Lower leg skin (tissue), 3 donors: ENCODE results near the gene ZRANB1.

Experiments
- POLR2A ChIP-seq, 2 donors: fragments of 450-650 bp; IDR thresholded peaks; one replicate each; pipeline ENCODE4 v1.6.1; 2016 to 2017; ENCODE audit warnings: antibody characterized with exemption in 2 of 2, mild to moderate bottlenecking in 1 of 2, moderate library complexity in 1 of 2
- TF ChIP-seq, protein P1 (sequence below), 3 donors: fragments of 450-650 bp; IDR thresholded peaks; one replicate each; pipeline ENCODE4 v1.5.1; 2016; ENCODE audit warnings: antibody characterized with exemption in 3 of 3, mild to moderate bottlenecking in 3 of 3, moderate library complexity in 2 of 3

GRCh38 chr10:124935946-124936345 lies 6.0 kb upstream of the ZRANB1 start:
- TF ChIP-seq, protein P1, sequence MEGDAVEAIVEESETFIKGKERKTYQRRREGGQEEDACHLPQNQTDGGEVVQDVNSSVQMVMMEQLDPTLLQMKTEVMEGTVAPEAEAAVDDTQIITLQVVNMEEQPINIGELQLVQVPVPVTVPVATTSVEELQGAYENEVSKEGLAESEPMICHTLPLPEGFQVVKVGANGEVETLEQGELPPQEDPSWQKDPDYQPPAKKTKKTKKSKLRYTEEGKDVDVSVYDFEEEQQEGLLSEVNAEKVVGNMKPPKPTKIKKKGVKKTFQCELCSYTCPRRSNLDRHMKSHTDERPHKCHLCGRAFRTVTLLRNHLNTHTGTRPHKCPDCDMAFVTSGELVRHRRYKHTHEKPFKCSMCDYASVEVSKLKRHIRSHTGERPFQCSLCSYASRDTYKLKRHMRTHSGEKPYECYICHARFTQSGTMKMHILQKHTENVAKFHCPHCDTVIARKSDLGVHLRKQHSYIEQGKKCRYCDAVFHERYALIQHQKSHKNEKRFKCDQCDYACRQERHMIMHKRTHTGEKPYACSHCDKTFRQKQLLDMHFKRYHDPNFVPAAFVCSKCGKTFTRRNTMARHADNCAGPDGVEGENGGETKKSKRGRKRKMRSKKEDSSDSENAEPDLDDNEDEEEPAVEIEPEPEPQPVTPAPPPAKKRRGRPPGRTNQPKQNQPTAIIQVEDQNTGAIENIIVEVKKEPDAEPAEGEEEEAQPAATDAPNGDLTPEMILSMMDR (IDR thresholded peaks at IDR 0.05) = no peak
- no peak for TF ChIP-seq POLR2A (IDR thresholded peaks at IDR 0.05)
